Transverse colon (tissue), 4 donors: Measurements from ENCODE around the gene GNG7. TPM values are rescaled to one million over a fixed set of nuclear protein-coding genes. Genes with fewer than 3 reads are reported as not detected.
A peak's percentile ranks its signal among the peaks of the same experiment; 100 is the strongest.

ENCODE experiments used
- DNase-seq: peaks from one replicate; pipeline ENCODE4 v3.0.0-alpha.2; 2019
- H3K27ac ChIP-seq, 4 donors: fragments of 200-600 bp; sonication (generic); 2 replicates each; pipeline ENCODE4 v1.5.1; 2016 to 2018; ENCODE audit warnings: inconsistent platforms in 4 of 4
- H3K27me3 ChIP-seq: fragments of 200-600 bp; sonication (generic); 2 replicates; pipeline ENCODE4 v1.5.1; 2017; ENCODE audit warnings: inconsistent platforms
- H3K36me3 ChIP-seq, 4 donors: fragments of 200-600 bp; sonication (generic); 2 replicates each; pipeline ENCODE4 v1.5.1; 2017 to 2019; ENCODE audit warnings: inconsistent platforms in 4 of 4
- H3K4me1 ChIP-seq, 4 donors: fragments of 200-600 bp; sonication (generic); 2 replicates each; pipeline ENCODE4 v1.5.1; 2017 to 2020; ENCODE audit warnings: inconsistent platforms in 4 of 4
- H3K4me3 ChIP-seq, 4 donors: fragments of 200-600 bp; sonication (generic); 1 replicate in 1 of 4; 2 replicates in 3 of 4; pipeline versions ENCODE4 v1.5.1 to v1.6.1; 2017 to 2019; ENCODE audit warnings: inconsistent platforms in 4 of 4
- H3K9me3 ChIP-seq, 2 donors: fragments of 200-600 bp; sonication (generic); 2 replicates each; pipeline ENCODE4 v1.5.1; 2017 to 2019; ENCODE audit warnings: inconsistent platforms in 2 of 2
- CTCF ChIP-seq, 5 experiments: fragments of 200-600 bp in 3 of 5; fragments of 450-650 bp in 2 of 5; sonication (generic) in 3 of 5; IDR thresholded peaks; 1 replicate in 2 of 5; 2 replicates in 3 of 5; pipeline ENCODE4 v1.5.1; 2016 to 2017; ENCODE audit warnings: antibody characterized with exemption in 5 of 5, inconsistent platforms in 3 of 5, mild to moderate bottlenecking in 2 of 5, moderate library complexity in 1 of 5
- EP300 ChIP-seq: sonication (generic); formaldehyde crosslinking; IDR thresholded peaks from one replicate; pipeline ENCODE4 v1.6.1; 2017; ENCODE audit warnings: antibody characterized with exemption, low read depth
- POLR2A ChIP-seq: fragments of 450-650 bp; IDR thresholded peaks from one replicate; pipeline ENCODE4 v1.6.1; 2016; ENCODE audit warnings: antibody characterized with exemption, mild to moderate bottlenecking, moderate library complexity
- POLR2AphosphoS5 ChIP-seq, 3 donors: sonication (generic); formaldehyde crosslinking; IDR thresholded peaks; one replicate each; pipeline ENCODE4 v1.6.1; 2016; ENCODE audit warnings: antibody characterized with exemption in 3 of 3
- whole genome bisulfite sequencing, 2 donors: methylation state at CpG; one replicate each; pipeline ENCODE4 v1.1.5; 2018; ENCODE audit warnings: low coverage in 1 of 2; 5-methylcytosine and 5-hydroxymethylcytosine counted together
- in situ Hi-C, 4 donors: fragments of 200-750 bp; cut with MboI; loops; one replicate each; pipeline versions ENCODE4 v1.15.0 to v1.15.1; 2017; ENCODE audit warnings: low sequenced_read_pairs in 3 of 4, low pct_ligation_motif_present in 1 of 4, low pct_unique_long_range_greater_than_20kb in 1 of 4
- intact Hi-C: fragments of 100-400 bp; cut with DNase I; formaldehyde crosslinking; loops from one replicate; pipeline ENCODE4 v1.15.1; 2023; ENCODE audit warnings: low total_unique reads
- total RNA-seq, 4 donors: library from RNA; depleted of rRNA; stranded (reverse); fragments of >200 nt; gene quantifications; one replicate each; pipeline ENCODE4 v1.1.0, GENCODE V29; 2016

The GNG7 gene
- total RNA-seq, 4 donors from 2014 or later, result 1.6 to 13.1 (median 4.0) TPM

DNA sequence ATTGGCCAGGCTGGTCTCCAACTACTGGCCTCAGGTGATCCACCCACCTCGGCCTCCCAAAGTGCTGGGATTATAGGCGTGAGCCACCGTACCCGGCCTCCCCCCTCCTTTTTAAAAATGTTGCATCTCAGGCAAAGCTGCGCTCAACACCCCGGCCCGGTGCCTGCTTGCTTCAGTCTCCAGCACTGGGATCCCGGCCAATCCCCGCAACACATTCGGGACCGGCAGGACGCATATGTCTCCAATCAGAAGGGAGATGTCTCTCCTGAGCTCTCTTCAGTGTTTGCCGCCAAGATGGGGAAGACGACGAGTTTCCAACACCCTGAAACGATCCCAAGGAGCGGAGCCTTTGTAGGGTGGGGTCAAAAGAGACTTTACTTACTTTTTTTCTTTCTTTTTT lies 16.1 kb downstream of the GNG7 start:
- H3K4me1 ChIP-seq, result no peaks in the 10 kb centered on the region
- TF ChIP-seq POLR2A (no peak), POLR2AphosphoS5 (IDR thresholded peaks at IDR 0.05) (no peak), EP300 (no peak), CTCF (IDR thresholded peaks at IDR 0.05) (no peak)
- intact Hi-C loops (no loop called here), in situ Hi-C loops (no loop called here)
- no peaks in the 10 kb centered on the region for H3K9me3 ChIP-seq
- no peaks in the 10 kb centered on the region for H3K36me3 ChIP-seq
- H3K27me3 ChIP-seq, result no peaks in the 10 kb centered on the region
- 88% methylated on average over 14 to 17 of the region's 17 CpGs for WGBS, 2 donors
- DNase-seq, result no peak
- H3K4me3 ChIP-seq, result no peak overlapping the region
- H3K27ac ChIP-seq, result no peak overlapping the region

DNA sequence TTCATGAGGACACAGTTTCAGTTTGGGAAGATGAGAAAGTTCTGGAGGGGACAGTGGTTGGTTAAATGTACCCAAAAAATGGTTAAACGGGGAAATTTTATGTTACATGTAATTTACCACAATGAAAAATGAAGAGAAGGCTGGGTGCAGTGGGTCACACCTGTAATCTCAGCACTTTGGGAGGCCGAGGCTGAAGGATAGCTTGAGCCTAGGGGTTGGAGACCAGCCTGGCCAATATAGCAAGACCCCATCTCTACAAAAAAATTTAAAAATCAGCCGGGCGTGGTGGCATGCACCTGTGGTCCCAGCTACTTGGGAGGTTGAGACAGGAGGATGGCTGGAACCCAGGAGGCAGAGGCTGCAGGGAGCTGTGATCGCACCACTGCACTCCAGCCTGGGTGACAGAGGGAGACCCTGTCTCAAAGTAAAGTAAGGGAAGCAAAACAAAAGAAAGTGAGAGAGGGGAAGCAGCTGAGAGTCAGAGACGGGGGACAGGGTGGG lies 17.2 kb downstream of the GNG7 start:
- no peaks in the 10 kb centered on the region for H3K4me1 ChIP-seq
- H3K4me3 ChIP-seq, result no peak overlapping the region
- H3K27me3 ChIP-seq, result no peaks in the 10 kb centered on the region
- H3K36me3 ChIP-seq, result no peaks in the 10 kb centered on the region
- H3K9me3 ChIP-seq, result no peaks in the 10 kb centered on the region
- no peak for DNase-seq
- intact Hi-C loops (no loop called here), in situ Hi-C loops (no loop called here)
- TF ChIP-seq CTCF (IDR thresholded peaks at IDR 0.05), result no peak
- TF ChIP-seq EP300, result no peak
- 87 to 89% methylated on average over 6 of the region's 6 CpGs for WGBS, 2 donors
- no peak overlapping the region for H3K27ac ChIP-seq

DNA sequence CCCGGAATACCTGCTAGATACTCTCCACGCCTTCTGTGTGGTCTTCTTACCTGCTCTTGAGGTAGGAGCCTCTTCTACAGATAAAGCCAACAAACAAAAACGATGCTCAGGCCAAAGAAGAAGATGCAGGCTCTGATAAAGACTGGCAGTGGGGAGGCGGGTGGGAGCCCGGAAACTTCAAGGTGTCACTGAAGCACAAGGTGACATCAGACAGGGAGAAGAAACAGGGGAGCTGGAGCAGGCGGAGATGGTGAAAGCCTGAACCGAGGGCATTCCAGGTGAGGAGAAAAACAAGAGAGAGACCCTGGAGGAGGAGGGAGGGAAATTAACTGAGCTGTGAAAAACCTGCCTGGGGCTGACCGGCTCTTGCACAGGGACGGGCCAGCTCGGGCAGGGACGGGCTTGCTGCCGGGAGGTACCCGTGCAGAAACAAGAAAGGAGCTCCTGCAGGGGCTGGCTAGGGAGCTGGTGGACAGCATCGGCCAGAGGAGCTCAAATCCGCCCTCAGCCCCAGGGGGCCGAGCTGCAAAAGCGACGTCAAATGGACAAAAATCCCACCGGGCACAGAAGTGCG lies 19.0 kb downstream of the GNG7 start:
- TF ChIP-seq POLR2A (no peak), CTCF (IDR thresholded peaks at IDR 0.05) (no peak), POLR2AphosphoS5 (IDR thresholded peaks at IDR 0.05) (no peak), EP300 (no peak)
- DNase-seq, result no peak
- no peaks in the 10 kb centered on the region for H3K9me3 ChIP-seq
- H3K4me1 ChIP-seq, result no peaks in the 10 kb centered on the region
- 84 to 91% methylated on average over 18 to 20 of the region's 20 CpGs for WGBS, 2 donors
- in situ Hi-C loops (no loop called here), intact Hi-C loops (no loop called here)
- no peaks in the 10 kb centered on the region for H3K27me3 ChIP-seq
- H3K27ac ChIP-seq, result no peak overlapping the region
- H3K36me3 ChIP-seq, result no peaks in the 10 kb centered on the region
- no peak overlapping the region for H3K4me3 ChIP-seq

- no peak for DNase-seq
- in situ Hi-C loops, result no loop called here
Measured at GRCh38 chr19:2680808-2681207, 21.7 kb downstream of the GNG7 start.

More at GRCh38 chr19:2680808-2681207, 21.7 kb downstream of the GNG7 start:
- Histone ChIP-seq H3K4me3 (no peak overlapping the region), H3K4me1 (no peaks in the 10 kb centered on the region), H3K36me3 (no peaks in the 10 kb centered on the region), H3K27ac (peak overlapping the region in 3 of 4 donors; percentile 42 to 58 (median 56)), H3K27me3 (no peaks in the 10 kb centered on the region), H3K9me3 (no peaks in the 10 kb centered on the region)
- TF ChIP-seq EP300 (no peak), POLR2AphosphoS5 (IDR thresholded peaks at IDR 0.05) (peak in 1 of 3 donors; percentile 15), CTCF (IDR thresholded peaks at IDR 0.05) (no peak), POLR2A (no peak)
- intact Hi-C loops, result no loop called here
- 83 to 85% methylated on average over 11 of the region's 11 CpGs for WGBS, 2 donors
